Measurements from ENCODE around the gene ERMAP.

ERMAP gene

GRCh38 chr1:42876009-42876408 lies 59.1 kb downstream of the ERMAP start:
- DNase-seq: no peak

GRCh38 chr1:42877380-42877779 lies 60.5 kb downstream of the ERMAP start:
- no peak for DNase-seq

GRCh38 chr1:42880384-42880783 lies 63.5 kb downstream of the ERMAP start:
- DNase-seq: no peak

- no peak for DNase-seq
These were observed 69.3 kb downstream of the ERMAP start for GRCh38 chr1:42886046-42886739.

- DNase-seq: no peak
These were observed 69.9 kb downstream of the ERMAP start for GRCh38 chr1:42886800-42887199.

- no peak for DNase-seq
These were observed 70.4 kb downstream of the ERMAP start for GRCh38 chr1:42887366-42887765.

GRCh38 chr1:42888013-42888633 lies 71.2 kb downstream of the ERMAP start:
- DNase-seq: no peak

- DNase-seq: no peak
These were observed 72.3 kb downstream of the ERMAP start for GRCh38 chr1:42889264-42889663.

- no peak for DNase-seq
These were observed 74.7 kb downstream of the ERMAP start for GRCh38 chr1:42891465-42892138.
